K562 treated with DMSO at 1 percent for 12 hours (cell line): ENCODE measurements around the gene RANBP3. TPM values are rescaled to one million over a fixed set of nuclear protein-coding genes. Genes with fewer than 3 reads are reported as not detected.

ENCODE experiments used
- total RNA-seq: library from RNA; unstranded; fragments of 300-600 nt; gene quantifications from 2 replicates; pipeline ENCODE4 v1.2.3, GENCODE V29; 2022; ENCODE audit not compliant: insufficient read depth

The RANBP3 gene, protein sequence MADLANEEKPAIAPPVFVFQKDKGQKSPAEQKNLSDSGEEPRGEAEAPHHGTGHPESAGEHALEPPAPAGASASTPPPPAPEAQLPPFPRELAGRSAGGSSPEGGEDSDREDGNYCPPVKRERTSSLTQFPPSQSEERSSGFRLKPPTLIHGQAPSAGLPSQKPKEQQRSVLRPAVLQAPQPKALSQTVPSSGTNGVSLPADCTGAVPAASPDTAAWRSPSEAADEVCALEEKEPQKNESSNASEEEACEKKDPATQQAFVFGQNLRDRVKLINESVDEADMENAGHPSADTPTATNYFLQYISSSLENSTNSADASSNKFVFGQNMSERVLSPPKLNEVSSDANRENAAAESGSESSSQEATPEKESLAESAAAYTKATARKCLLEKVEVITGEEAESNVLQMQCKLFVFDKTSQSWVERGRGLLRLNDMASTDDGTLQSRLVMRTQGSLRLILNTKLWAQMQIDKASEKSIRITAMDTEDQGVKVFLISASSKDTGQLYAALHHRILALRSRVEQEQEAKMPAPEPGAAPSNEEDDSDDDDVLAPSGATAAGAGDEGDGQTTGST
- total RNA-seq = 54.6 and 80.5 TPM in 2 replicates

GRCh38 chr19:5977785-5978605 is at the start of gene RANBP3:
RANBP3 (minus strand) TSS chr19:5978140; CDS start chr19:5978082, 58 bp downstream.

DNA sequence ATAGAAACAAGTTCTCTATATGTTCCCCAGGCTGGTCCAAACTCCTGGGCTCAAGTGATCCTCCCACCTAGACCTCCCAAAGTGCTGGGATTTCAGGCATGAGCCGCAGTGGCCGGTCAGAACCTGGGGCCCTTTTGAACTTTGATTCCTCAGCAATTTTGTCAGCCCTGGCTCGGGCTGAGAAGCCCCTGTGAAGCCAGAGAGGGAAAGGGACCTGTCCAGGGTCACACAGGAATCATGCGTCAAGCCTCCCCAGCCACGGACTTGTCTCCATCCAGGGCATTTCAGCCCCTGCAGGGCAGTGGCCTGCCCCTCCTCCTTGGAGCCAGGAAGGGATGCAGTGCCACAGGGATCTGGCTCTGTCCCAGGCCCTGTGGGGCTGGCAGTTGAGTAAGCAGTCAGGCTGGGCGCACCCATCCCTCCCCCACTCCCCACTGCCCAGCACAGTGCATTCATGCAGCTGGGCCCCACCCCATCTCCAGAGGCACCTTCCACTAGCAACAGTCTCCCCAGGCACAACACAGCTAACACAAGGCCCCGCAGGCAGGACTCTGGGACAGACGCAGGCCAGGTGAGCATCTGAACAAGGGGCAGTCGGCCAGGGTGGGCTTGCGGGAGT is 64.1 kb downstream of the RANBP3 start, which contains the start of gene CAPS:
TSS of gene CAPS (plus strand) at position 516 of the 619 bp plus-strand sequence. CDS start 153 bp downstream, outside the sequence.

GRCh38 chr19:5904352-5905113 is 73.4 kb downstream of the RANBP3 start, which contains the start of gene VMAC:
VMAC (plus strand) TSS chr19:5904872; CDS start chr19:5904891, 19 bp downstream.

DNA sequence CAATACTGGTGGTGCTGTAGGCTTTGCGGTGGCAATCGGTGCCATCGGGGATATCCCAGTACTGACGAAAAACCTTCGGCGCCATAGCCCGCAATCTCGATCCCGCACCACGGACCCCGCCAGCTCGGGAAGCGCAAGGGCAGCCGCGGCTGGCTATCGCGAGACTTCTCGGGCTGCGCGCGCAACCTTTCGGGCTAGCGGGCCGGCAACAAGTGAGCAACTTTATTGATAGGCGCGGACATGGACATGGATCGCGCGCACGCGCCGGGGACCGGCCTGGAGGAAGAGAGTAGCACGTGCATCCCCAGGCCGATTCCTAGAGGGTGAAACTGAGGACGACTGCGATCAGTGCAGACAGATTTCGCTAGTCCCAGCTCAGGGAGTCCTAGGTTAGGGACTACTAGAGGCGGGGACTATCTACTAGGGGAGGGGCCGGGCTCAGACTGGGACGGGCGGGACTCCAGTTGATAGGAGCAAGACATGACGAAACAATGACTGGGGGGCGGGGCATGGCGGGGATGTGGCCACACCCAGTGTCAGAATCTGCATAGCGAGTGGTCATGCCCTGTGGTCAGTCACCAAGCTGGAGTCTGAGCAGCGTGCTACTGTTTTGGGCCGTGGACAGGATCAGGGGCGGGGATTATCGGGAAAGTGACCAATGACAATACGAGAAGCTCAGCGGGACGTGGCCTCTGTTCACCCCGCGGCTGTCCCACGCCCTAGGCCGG is 74.2 kb downstream of the RANBP3 start, which contains the start of gene NDUFA11:
TSS of gene NDUFA11 (minus strand) at position 167 of the 728 bp plus-strand sequence. CDS start at position 85, 82 bp downstream.

Other genes starting within 250 kb of the RANBP3 start
- 2.0 and 3.4 TPM in 2 replicates for gene PRR22, start 193.4 kb downstream of the RANBP3 start, total RNA-seq
- 36.3 and 46.8 TPM in 2 replicates for gene DUS3L, start 187.0 kb downstream of the RANBP3 start, total RNA-seq
- gene NRTN, start 173.1 kb downstream of the RANBP3 start, total RNA-seq = 24.5 and 33.8 TPM in 2 replicates
- gene FUT6, start 138.4 kb downstream of the RANBP3 start, total RNA-seq = not detected in 2 replicates
- gene FUT3, start 126.7 kb downstream of the RANBP3 start, total RNA-seq = 1.5 TPM in 1 of 2 replicates, not detected in the other
- not detected in 2 replicates for gene FUT5, start 107.6 kb downstream of the RANBP3 start, total RNA-seq
- 494 and 896 TPM in 2 replicates for gene NDUFA11, start 74.3 kb downstream of the RANBP3 start, total RNA-seq
- 0.60 and 4.2 TPM in 2 replicates for gene VMAC, start 73.3 kb downstream of the RANBP3 start, total RNA-seq
- gene CAPS, start 63.9 kb downstream of the RANBP3 start, total RNA-seq = 5.2 and 7.9 TPM in 2 replicates
- gene RFX2, start 132.4 kb upstream of the RANBP3 start, total RNA-seq = 7.2 and 12.4 TPM in 2 replicates
- not detected in 2 replicates for gene ACSBG2, start 157.5 kb upstream of the RANBP3 start, total RNA-seq